ENCODE results near the gene TRMT1L. TPM values are rescaled to one million over a fixed set of nuclear protein-coding genes. Genes with fewer than 3 reads are reported as not detected.

The TRMT1L gene
- total RNA-seq, 1 donor from 2014 or later = 20.3 TPM

DNA sequence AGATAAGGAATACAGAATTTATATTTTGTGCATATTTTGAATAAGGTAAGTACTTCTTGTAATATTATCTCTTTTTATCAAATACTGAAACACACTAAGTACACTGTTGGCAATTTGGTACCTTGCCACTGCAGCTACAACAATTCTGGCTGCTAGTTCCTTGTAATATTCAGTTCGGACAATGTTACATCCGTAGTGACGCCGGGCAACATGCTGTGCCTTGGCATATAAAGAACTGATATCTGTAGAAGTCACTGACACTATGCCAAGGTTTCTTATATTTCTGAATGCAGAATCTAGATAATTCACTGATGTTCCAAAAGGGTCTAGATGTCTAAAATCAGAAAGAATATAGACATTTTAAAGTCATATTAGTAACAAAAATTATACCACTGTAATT lies 17.5 kb downstream of the TRMT1L start:
- no peaks in the 10 kb centered on the region for H3K27me3 ChIP-seq (ENCODE audit: control insufficient read depth, insufficient read depth, low read length)
- TF ChIP-seq, protein P1, sequence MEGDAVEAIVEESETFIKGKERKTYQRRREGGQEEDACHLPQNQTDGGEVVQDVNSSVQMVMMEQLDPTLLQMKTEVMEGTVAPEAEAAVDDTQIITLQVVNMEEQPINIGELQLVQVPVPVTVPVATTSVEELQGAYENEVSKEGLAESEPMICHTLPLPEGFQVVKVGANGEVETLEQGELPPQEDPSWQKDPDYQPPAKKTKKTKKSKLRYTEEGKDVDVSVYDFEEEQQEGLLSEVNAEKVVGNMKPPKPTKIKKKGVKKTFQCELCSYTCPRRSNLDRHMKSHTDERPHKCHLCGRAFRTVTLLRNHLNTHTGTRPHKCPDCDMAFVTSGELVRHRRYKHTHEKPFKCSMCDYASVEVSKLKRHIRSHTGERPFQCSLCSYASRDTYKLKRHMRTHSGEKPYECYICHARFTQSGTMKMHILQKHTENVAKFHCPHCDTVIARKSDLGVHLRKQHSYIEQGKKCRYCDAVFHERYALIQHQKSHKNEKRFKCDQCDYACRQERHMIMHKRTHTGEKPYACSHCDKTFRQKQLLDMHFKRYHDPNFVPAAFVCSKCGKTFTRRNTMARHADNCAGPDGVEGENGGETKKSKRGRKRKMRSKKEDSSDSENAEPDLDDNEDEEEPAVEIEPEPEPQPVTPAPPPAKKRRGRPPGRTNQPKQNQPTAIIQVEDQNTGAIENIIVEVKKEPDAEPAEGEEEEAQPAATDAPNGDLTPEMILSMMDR (IDR thresholded peaks at IDR 0.05; ENCODE audit: insufficient read depth, low read length, poor library complexity, severe bottlenecking) = no peak
- H3K36me3 ChIP-seq (ENCODE audit: control insufficient read depth, insufficient read depth, low read length) = no peaks in the 10 kb centered on the region
- no peak for DNase-seq (ENCODE audit: low read depth)
- H3K4me3 ChIP-seq (ENCODE audit: low read depth, low read length) = no peak overlapping the region

DNA sequence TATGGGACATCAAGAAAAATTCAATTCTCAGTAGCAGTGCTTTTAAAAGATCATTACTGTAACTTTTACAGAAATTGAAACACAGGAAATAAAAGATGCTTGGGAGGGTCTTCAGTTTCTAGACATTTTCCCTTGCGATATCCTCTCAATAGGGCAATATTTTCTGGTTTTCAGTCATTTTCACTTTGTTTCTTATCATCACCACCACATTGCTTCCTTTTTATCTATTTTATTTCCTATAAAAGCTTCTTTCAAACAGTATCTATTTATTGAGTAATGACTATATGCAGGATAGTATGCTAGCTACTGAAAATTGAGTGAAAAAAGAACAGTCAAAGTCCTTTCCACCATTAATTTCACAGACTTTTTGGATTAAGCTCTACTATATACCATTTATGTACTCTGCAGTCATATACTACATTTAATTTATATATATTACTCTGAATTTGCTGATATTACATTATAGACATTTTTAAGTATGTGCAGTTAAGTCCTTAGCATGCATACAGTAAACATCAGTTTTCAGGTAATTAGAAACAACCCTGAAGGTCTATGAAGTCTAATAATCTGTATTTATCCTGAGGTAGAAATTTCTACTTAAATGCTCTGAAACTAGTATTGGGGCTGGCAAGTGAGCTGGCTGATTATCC lies 18.7 kb downstream of the TRMT1L start:
- DNase-seq (ENCODE audit: low read depth) = no peak
- no peaks in the 10 kb centered on the region for H3K36me3 ChIP-seq (ENCODE audit: control insufficient read depth, insufficient read depth, low read length)
- TF ChIP-seq, protein P1 (IDR thresholded peaks at IDR 0.05; ENCODE audit: insufficient read depth, low read length, poor library complexity, severe bottlenecking) = no peak
- H3K4me3 ChIP-seq (ENCODE audit: low read depth, low read length) = no peak overlapping the region
- no peaks in the 10 kb centered on the region for H3K27me3 ChIP-seq (ENCODE audit: control insufficient read depth, insufficient read depth, low read length)

DNA sequence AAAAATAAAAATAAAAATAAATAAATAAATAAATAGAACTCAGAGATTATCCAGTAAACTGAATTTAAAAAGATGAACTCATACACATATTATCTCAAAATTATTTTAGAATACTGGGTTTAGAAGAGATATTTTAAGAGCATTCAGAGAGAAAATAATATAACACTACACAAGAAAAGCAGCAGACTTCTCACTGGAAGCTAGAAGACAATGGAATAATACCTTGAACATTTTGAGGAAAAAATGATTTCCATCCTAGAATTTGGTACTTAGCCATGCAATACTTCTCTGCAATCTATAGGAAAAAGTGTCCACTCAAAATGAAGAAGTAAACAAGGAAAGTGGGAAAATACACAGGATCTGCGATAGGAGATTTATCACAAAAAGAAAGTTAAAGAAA lies 24.2 kb downstream of the TRMT1L start:
- H3K27me3 ChIP-seq (ENCODE audit: control insufficient read depth, insufficient read depth, low read length) = no peaks in the 10 kb centered on the region
- no peak overlapping the region for H3K4me3 ChIP-seq (ENCODE audit: low read depth, low read length)
- TF ChIP-seq, protein P1 (IDR thresholded peaks at IDR 0.05; ENCODE audit: insufficient read depth, low read length, poor library complexity, severe bottlenecking) = no peak
- DNase-seq (ENCODE audit: low read depth) = no peak
- H3K36me3 ChIP-seq (ENCODE audit: control insufficient read depth, insufficient read depth, low read length) = no peaks in the 10 kb centered on the region

DNA sequence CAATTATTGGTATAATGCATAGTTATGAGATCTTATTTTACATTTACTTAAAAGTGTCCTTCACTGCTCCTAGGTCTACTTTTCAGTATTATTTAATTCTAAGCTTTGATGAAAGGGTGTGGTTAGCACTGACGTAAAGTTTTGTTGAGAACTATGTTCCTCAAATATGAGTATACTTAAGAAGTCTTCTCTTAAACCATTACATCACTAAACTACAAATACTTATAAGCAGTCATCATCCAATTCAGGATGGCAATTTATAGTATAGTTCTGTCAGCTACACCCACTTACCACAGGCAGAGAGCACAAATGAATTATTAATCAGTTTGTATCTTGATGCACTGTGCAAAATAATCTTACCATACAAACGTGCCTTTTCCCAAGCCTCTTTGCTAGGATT lies 27.0 kb downstream of the TRMT1L start:
- DNase-seq (ENCODE audit: low read depth) = no peak
- no peaks in the 10 kb centered on the region for H3K36me3 ChIP-seq (ENCODE audit: control insufficient read depth, insufficient read depth, low read length)
- TF ChIP-seq, protein P1 (IDR thresholded peaks at IDR 0.05; ENCODE audit: insufficient read depth, low read length, poor library complexity, severe bottlenecking) = no peak
- H3K27me3 ChIP-seq (ENCODE audit: control insufficient read depth, insufficient read depth, low read length) = no peaks in the 10 kb centered on the region
- no peak overlapping the region for H3K4me3 ChIP-seq (ENCODE audit: low read depth, low read length)

DNA sequence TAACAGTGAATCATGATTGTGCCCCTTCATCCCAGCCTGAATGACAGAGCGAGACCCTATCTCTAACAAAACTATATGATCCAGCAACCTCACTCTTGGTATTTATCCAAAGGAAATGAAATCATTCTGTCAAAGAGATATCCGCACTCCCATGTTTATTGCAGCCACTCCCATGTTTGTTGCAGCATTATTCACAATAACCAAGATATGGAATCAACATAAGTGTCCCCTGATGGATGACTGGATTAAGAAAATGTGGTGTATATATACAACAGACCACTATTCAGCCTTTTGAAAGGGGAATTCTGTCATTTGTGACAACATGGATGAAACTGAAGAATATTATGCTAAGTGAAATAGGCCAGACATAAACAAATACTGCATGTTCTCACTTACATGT lies 44.4 kb downstream of the TRMT1L start:
- Histone ChIP-seq H3K4me3 (ENCODE audit: low read depth, low read length) (no peak overlapping the region), H3K36me3 (ENCODE audit: control insufficient read depth, insufficient read depth, low read length) (no peaks in the 10 kb centered on the region), H3K27me3 (ENCODE audit: control insufficient read depth, insufficient read depth, low read length) (no peaks in the 10 kb centered on the region)
- no peak for DNase-seq (ENCODE audit: low read depth)
- TF ChIP-seq, protein P1 (IDR thresholded peaks at IDR 0.05; ENCODE audit: insufficient read depth, low read length, poor library complexity, severe bottlenecking) = no peak

DNA sequence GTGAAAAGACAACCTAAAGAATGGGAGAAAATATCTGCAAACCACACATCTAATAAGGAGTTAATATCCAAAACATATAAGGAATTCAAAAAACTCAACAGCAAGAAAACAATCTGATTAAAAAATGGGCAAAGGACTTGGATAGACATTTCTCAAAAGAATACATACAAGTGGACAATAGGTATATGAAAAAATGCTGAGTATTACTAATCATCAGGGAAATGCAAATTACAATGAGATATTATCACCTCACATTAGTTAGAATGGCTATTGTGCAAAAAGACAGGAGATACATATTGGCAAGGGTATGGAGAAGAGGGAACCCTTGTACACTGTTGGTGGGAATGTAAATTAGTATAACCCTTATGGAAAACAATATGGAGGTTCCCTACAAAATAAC lies 44.9 kb downstream of the TRMT1L start:
- H3K36me3 ChIP-seq (ENCODE audit: control insufficient read depth, insufficient read depth, low read length) = no peaks in the 10 kb centered on the region

More for the DNA sequence above, 44.9 kb downstream of the TRMT1L start:
- no peak for DNase-seq (ENCODE audit: low read depth)
- no peaks in the 10 kb centered on the region for H3K27me3 ChIP-seq (ENCODE audit: control insufficient read depth, insufficient read depth, low read length)
- TF ChIP-seq, protein P1 (IDR thresholded peaks at IDR 0.05; ENCODE audit: insufficient read depth, low read length, poor library complexity, severe bottlenecking) = no peak
- no peak overlapping the region for H3K4me3 ChIP-seq (ENCODE audit: low read depth, low read length)
